OCI-LY3 (cell line): ENCODE data around the gene OBSL1.

Source experiments
- CTCF ChIP-seq: fragments of 200-600, 300-600 bp; sonication (generic); IDR thresholded peaks from 2 replicates; pipeline ENCODE4 v1.5.1; 2014; ENCODE audit warnings: antibody characterized with exemption, low read length, low read depth
- EZH2phosphoT487 ChIP-seq: fragments of 200-600 bp; shearing (Covaris generic); IDR thresholded peaks from 2 replicates; pipeline ENCODE4 v1.6.1; 2018; ENCODE audit warnings: antibody characterized with exemption, mixed run types, low read depth

- TF ChIP-seq CTCF, result no peak
- no peak for TF ChIP-seq EZH2phosphoT487
These were observed 21.8 kb upstream of the OBSL1 start for GRCh38 chr2:219593154-219593553.
